CD8-positive, alpha-beta memory T cell (primary cell): ENCODE data around the gene ENAH. TPM values are rescaled to one million over a fixed set of nuclear protein-coding genes. Genes with fewer than 3 reads are reported as not detected.

ENCODE experiments used
- CTCF ChIA-PET: fragments of 350-600 bp; sonication (Branson Sonifier 250); formaldehyde crosslinking; loops from one replicate; lab custom pipeline; 2021; ENCODE audit warnings: antibody characterized with exemption; lab: Charles Lee
- POLR2A ChIA-PET: fragments of 350-600 bp; sonication (Branson Sonifier 250); formaldehyde crosslinking; loops from one replicate; lab custom pipeline; 2021; ENCODE audit warnings: antibody characterized with exemption; lab: Charles Lee
- DNase-seq, 5 donors: peaks; one replicate each; pipeline versions ENCODE4 v3.0.0 to v3.0.0-alpha.2; 2020 to 2022; ENCODE audit warnings: mixed read lengths in 1 of 5
- H3K27ac ChIP-seq: one replicate; pipeline ENCODE4 v1.7.0; 2013; ENCODE audit warnings: low read depth, mild to moderate bottlenecking, low read length, moderate library complexity
- H3K27me3 ChIP-seq: 2 replicates; pipeline ENCODE4 v1.7.0; 2013; ENCODE audit warnings: low read length, mild to moderate bottlenecking; ENCODE audit not compliant: insufficient read depth, poor library complexity, severe bottlenecking
- H3K36me3 ChIP-seq: 2 replicates; pipeline ENCODE4 v1.7.0; 2013; ENCODE audit warnings: mild to moderate bottlenecking, low read length, moderate library complexity; ENCODE audit not compliant: insufficient read depth
- H3K4me1 ChIP-seq: 2 replicates; pipeline ENCODE4 v1.7.0; 2013; ENCODE audit warnings: mild to moderate bottlenecking, low read length, moderate library complexity; ENCODE audit not compliant: insufficient read depth
- H3K4me3 ChIP-seq: 2 replicates; pipeline ENCODE4 v1.7.0; 2013; ENCODE audit warnings: mild to moderate bottlenecking, low read length
- H3K9me3 ChIP-seq: 2 replicates; pipeline ENCODE4 v1.7.0; 2013; ENCODE audit warnings: mild to moderate bottlenecking, low read length
- H3K27ac Mint-ChIP-seq, 8 donors: one replicate each; pipeline ENCODE4 v1.8.0; 2020 to 2021; ENCODE audit warnings: mixed read lengths in 8 of 8, mild to moderate bottlenecking in 6 of 8, inconsistent platforms in 3 of 8, moderate library complexity in 3 of 8
- H3K27me3 Mint-ChIP-seq, 2 donors: one replicate each; pipeline ENCODE4 v1.8.0; 2020 to 2021; ENCODE audit warnings: mixed read lengths in 2 of 2, mild to moderate bottlenecking in 1 of 2, moderate library complexity in 1 of 2
- H3K36me3 Mint-ChIP-seq, 3 donors: one replicate each; pipeline ENCODE4 v1.8.0; 2020 to 2021; ENCODE audit warnings: mixed read lengths in 3 of 3, inconsistent platforms in 1 of 3, mild to moderate bottlenecking in 1 of 3
- H3K4me1 Mint-ChIP-seq, 3 donors: one replicate each; pipeline ENCODE4 v1.8.0; 2020 to 2021; ENCODE audit warnings: mixed read lengths in 3 of 3, inconsistent platforms in 1 of 3, mild to moderate bottlenecking in 1 of 3
- H3K4me3 Mint-ChIP-seq, 7 donors: one replicate each; pipeline ENCODE4 v1.8.0; 2020 to 2021; ENCODE audit warnings: mixed read lengths in 7 of 7, mild to moderate bottlenecking in 6 of 7, moderate library complexity in 4 of 7, inconsistent platforms in 2 of 7
- H3K9me3 Mint-ChIP-seq, 5 donors: one replicate each; pipeline ENCODE4 v1.8.0; 2020 to 2022; ENCODE audit warnings: mixed read lengths in 5 of 5, mild to moderate bottlenecking in 3 of 5, moderate library complexity in 2 of 5, inconsistent platforms in 1 of 5
- polyA plus RNA-seq: library from polyadenylated mRNA; unstranded; fragments of 300-500 nt; fragmentation: Illumina TruSeq; gene quantifications from one replicate; pipeline ENCODE4 v1.2.3, GENCODE V29; 2021
- total RNA-seq, 2 experiments: library from RNA; stranded (reverse); gene quantifications; one replicate each; pipeline ENCODE4 v1.2.3, GENCODE V29; 2021

Gene ENAH
- total and polyA plus RNA-seq, 3 experiments from 2014 or later, result 0.53 TPM; not detected in 1

- Mint-ChIP-seq H3K27me3 (peaks cover 7 to 37% of the 10 kb centered on the region in 2 donors), H3K36me3 (no peaks in the 10 kb centered on the region), H3K4me1 (peaks cover 0 to 6% (median 0%) of the 10 kb centered on the region in 3 donors), H3K27ac (no peak overlapping the region), H3K4me3 (no peak overlapping the region), H3K9me3 (no peaks in the 10 kb centered on the region)
- H3K27me3 ChIP-seq, result no peaks in the 10 kb centered on the region
- no peak for DNase-seq
- no peak overlapping the region for H3K27ac ChIP-seq
- ChIA-PET POLR2A (no interaction called here), CTCF (no interaction called here)
- no peaks in the 10 kb centered on the region for H3K9me3 ChIP-seq
- no peak overlapping the region for H3K4me3 ChIP-seq
- no peaks in the 10 kb centered on the region for H3K36me3 ChIP-seq
- H3K4me1 ChIP-seq, result no peaks in the 10 kb centered on the region
These were observed 152.2 kb downstream of the ENAH start for GRCh38 chr1:225500624-225501192.

DNA sequence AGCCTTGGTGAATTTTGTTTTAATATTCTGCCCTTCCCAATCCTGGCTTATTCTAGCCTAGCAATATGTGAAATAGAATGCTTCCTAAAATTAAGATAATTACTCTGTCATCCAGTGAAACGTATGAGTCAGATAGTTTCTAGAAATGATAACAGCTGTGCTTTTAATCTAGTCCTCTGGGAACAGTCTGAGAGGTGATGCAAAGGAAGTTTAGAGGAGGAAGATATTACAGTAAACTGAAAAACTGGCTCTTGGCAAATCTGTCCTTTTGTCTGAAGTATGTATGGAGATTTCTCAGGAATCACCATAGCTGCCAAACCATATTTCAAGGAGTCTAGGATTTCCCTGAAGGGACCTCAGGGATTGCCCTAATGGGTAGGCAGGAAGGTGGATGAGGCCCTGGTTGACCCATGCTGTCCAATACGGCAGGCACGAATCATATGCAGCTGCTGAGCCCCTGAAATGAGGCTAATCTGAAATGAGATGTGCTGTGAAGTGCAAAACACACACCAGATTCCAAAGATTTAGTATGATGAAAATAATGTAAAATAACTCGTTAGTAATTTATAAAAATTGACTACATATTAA lies 154.3 kb downstream of the ENAH start:
- ChIA-PET CTCF (interaction anchor here (1.3 kb wide), 1 partner anchor 24 kb away, joined by 3 read pairs; no protein-coding TSS in a partner anchor), POLR2A (no interaction called here)
- Mint-ChIP-seq H3K9me3 (no peaks in the 10 kb centered on the region), H3K36me3 (no peaks in the 10 kb centered on the region), H3K4me3 (no peak overlapping the region), H3K4me1 (peaks cover 0 to 6% (median 0%) of the 10 kb centered on the region in 3 donors), H3K27me3 (peaks cover 8 to 55% of the 10 kb centered on the region in 2 donors), H3K27ac (no peak overlapping the region)
- Histone ChIP-seq H3K9me3 (no peaks in the 10 kb centered on the region), H3K36me3 (no peaks in the 10 kb centered on the region), H3K27ac (no peak overlapping the region), H3K27me3 (no peaks in the 10 kb centered on the region), H3K4me1 (no peaks in the 10 kb centered on the region), H3K4me3 (no peak overlapping the region)
- no peak for DNase-seq

- CTCF ChIA-PET, result no interaction called here
- H3K27ac ChIP-seq, result no peak overlapping the region
- H3K27ac Mint-ChIP-seq, result no peak overlapping the region
- DNase-seq, result no peak
- H3K36me3 Mint-ChIP-seq, result no peaks in the 10 kb centered on the region
- no peaks in the 10 kb centered on the region for H3K4me1 ChIP-seq
- no peak overlapping the region for H3K4me3 Mint-ChIP-seq
- no peaks in the 10 kb centered on the region for H3K9me3 ChIP-seq
- H3K27me3 Mint-ChIP-seq, result peaks cover 6 to 67% of the 10 kb centered on the region in 2 donors
- H3K4me1 Mint-ChIP-seq, result peaks cover 0 to 6% (median 0%) of the 10 kb centered on the region in 3 donors
- H3K36me3 ChIP-seq, result no peaks in the 10 kb centered on the region
- POLR2A ChIA-PET, result no interaction called here
- H3K4me3 ChIP-seq, result no peak overlapping the region
- H3K27me3 ChIP-seq, result no peaks in the 10 kb centered on the region
- no peaks in the 10 kb centered on the region for H3K9me3 Mint-ChIP-seq
These were observed 158.0 kb downstream of the ENAH start for GRCh38 chr1:225494789-225495359.

DNA sequence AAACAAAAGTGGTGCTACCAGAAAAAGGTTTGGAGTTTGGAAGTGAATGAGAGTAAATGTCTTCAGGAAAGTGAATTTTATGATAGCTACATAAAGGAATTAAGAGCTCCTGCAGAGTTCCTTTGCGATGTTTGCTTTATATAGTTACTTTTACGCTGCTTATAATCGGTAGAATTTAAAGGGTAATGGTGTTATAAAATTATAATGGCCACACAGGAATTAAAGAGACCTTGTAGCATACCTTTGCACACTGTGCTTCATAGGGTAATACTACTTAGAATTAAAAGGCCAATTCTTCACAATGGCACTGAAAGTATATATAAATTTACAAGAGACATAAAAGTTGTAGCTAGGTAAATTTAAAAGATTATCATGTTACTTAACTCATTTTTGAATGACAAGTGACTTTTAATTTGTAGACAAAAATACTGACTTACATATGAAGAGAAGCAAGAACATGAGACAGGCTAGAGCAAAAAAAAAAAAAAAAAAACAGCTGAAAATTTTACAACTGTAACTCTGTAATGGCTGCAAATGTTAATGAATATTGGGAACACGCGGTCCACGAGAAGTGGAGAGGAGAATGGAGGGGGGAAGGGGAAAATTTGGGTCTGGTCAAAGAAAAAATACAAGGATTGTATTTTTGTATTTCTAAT lies 159.2 kb downstream of the ENAH start:
- Mint-ChIP-seq H3K36me3 (no peaks in the 10 kb centered on the region), H3K27ac (no peak overlapping the region), H3K4me1 (peaks cover 0 to 6% (median 0%) of the 10 kb centered on the region in 3 donors), H3K4me3 (no peak overlapping the region), H3K9me3 (no peaks in the 10 kb centered on the region), H3K27me3 (peaks cover 6 to 62% of the 10 kb centered on the region in 2 donors)
- no peak for DNase-seq
- ChIA-PET POLR2A (interaction anchor here (0.6 kb wide), 1 partner anchor 26 kb away, joined by 3 read pairs; no protein-coding TSS in a partner anchor), CTCF (interaction anchor here (1.2 kb wide), 1 partner anchor 12 kb away, joined by 3 read pairs; no protein-coding TSS in a partner anchor)
- Histone ChIP-seq H3K4me3 (no peak overlapping the region), H3K27me3 (no peaks in the 10 kb centered on the region), H3K9me3 (no peaks in the 10 kb centered on the region), H3K4me1 (no peaks in the 10 kb centered on the region), H3K27ac (no peak overlapping the region), H3K36me3 (no peaks in the 10 kb centered on the region)

GRCh38 chr1:225488676-225489075 lies 164.2 kb downstream of the ENAH start:
- no peaks in the 10 kb centered on the region for H3K9me3 Mint-ChIP-seq
- H3K36me3 Mint-ChIP-seq, result no peaks in the 10 kb centered on the region
- DNase-seq, result no peak
- Histone ChIP-seq H3K4me1 (no peaks in the 10 kb centered on the region), H3K27ac (no peak overlapping the region), H3K27me3 (no peaks in the 10 kb centered on the region), H3K36me3 (no peaks in the 10 kb centered on the region), H3K4me3 (no peak overlapping the region), H3K9me3 (no peaks in the 10 kb centered on the region)
- H3K4me3 Mint-ChIP-seq, result no peak overlapping the region
- H3K27me3 Mint-ChIP-seq, result peaks cover 2 to 24% of the 10 kb centered on the region in 2 donors
- H3K27ac Mint-ChIP-seq, result peak overlapping the region in 1 of 8 donors; percentile 39
- CTCF ChIA-PET, result interaction anchor here (1.4 kb wide), 1 partner anchor 14 kb away, joined by 3 read pairs; no protein-coding TSS in a partner anchor
- POLR2A ChIA-PET, result no interaction called here
- no peaks in the 10 kb centered on the region for H3K4me1 Mint-ChIP-seq

- H3K4me1 ChIP-seq, result no peaks in the 10 kb centered on the region
- H3K9me3 ChIP-seq, result no peaks in the 10 kb centered on the region
- no peaks in the 10 kb centered on the region for H3K4me1 Mint-ChIP-seq
- peaks cover 4 to 16% of the 10 kb centered on the region in 2 donors for H3K27me3 Mint-ChIP-seq
- no peak overlapping the region for H3K27ac Mint-ChIP-seq
- no peaks in the 10 kb centered on the region for H3K9me3 Mint-ChIP-seq
- no peak for DNase-seq
- ChIA-PET POLR2A (no interaction called here), CTCF (interaction anchor here (1.0 to 1.5 kb wide), 2 partner anchors 12 to 489 kb away, joined by 3 to 4 read pairs; no protein-coding TSS in a partner anchor)
- H3K36me3 Mint-ChIP-seq, result no peaks in the 10 kb centered on the region
- no peak overlapping the region for H3K4me3 ChIP-seq
- H3K27ac ChIP-seq, result no peak overlapping the region
- no peaks in the 10 kb centered on the region for H3K36me3 ChIP-seq
- H3K4me3 Mint-ChIP-seq, result no peak overlapping the region
- H3K27me3 ChIP-seq, result peaks cover 4% of the 10 kb centered on the region
These were observed 166.1 kb downstream of the ENAH start for GRCh38 chr1:225486856-225487255.

GRCh38 chr1:225485991-225486530 lies 166.9 kb downstream of the ENAH start:
- H3K27me3 ChIP-seq, result peaks cover 4% of the 10 kb centered on the region
- no peaks in the 10 kb centered on the region for H3K9me3 ChIP-seq
- H3K36me3 Mint-ChIP-seq, result no peaks in the 10 kb centered on the region
- no peak for DNase-seq
- no peak overlapping the region for H3K27ac ChIP-seq
- H3K4me3 Mint-ChIP-seq, result no peak overlapping the region
- H3K4me1 ChIP-seq, result no peaks in the 10 kb centered on the region
- peak overlapping the region in 1 of 8 donors; percentile 15 for H3K27ac Mint-ChIP-seq
- no peaks in the 10 kb centered on the region for H3K4me1 Mint-ChIP-seq
- H3K27me3 Mint-ChIP-seq, result peaks cover 4 to 12% of the 10 kb centered on the region in 2 donors
- ChIA-PET POLR2A (interaction anchor here (0.5 kb wide), 1 partner anchor 678 kb away, joined by 6 read pairs; no protein-coding TSS in a partner anchor), CTCF (interaction anchor here (1.0 to 2.4 kb wide), 4 partner anchors 11 to 490 kb away, joined by 3 to 17 read pairs (median 4); no protein-coding TSS in a partner anchor)
- no peak overlapping the region for H3K4me3 ChIP-seq
- H3K36me3 ChIP-seq, result no peaks in the 10 kb centered on the region
- no peaks in the 10 kb centered on the region for H3K9me3 Mint-ChIP-seq
